Peyer's patch (tissue), 4 donors: ENCODE results near the gene HP.

ENCODE experiments used
- POLR2A ChIP-seq, 2 donors: fragments of 450-650 bp; IDR thresholded peaks; one replicate each; pipeline ENCODE4 v1.5.1; 2017; ENCODE audit warnings: antibody characterized with exemption in 2 of 2, mild to moderate bottlenecking in 2 of 2, moderate library complexity in 2 of 2
- TF ChIP-seq, protein P1 (sequence below), 6 experiments: fragments of 450-650 bp in 4 of 6; fragments of 200-600 bp in 2 of 6; sonication (generic) in 1 of 6; IDR thresholded peaks; one replicate each; pipeline ENCODE4 v1.5.1; 2017 to 2019; ENCODE audit warnings: antibody characterized with exemption in 6 of 6, mild to moderate bottlenecking in 3 of 6, moderate library complexity in 1 of 6

DNA sequence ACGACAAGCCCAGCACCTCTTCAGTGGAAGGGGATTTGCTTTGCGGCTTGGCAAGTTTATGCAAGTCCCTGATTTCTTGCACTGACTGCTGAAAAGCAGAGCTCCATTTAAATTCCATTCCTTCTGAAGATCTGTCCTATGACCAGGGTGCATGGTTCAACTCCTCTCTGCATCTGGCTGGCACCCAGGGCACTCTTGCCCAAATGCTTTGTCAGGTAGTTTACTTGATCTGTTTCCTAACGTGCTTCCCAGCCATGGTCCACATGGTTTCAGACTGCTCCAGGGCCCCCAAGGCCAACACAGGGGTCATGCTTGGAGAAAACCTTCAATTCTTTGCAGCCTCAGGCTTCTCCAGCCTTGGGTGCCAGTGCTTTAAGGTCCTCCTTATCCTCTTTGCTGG, 11.2 kb upstream of the HP start:
- no peak for TF ChIP-seq POLR2A (IDR thresholded peaks at IDR 0.05)
- TF ChIP-seq, protein P1, sequence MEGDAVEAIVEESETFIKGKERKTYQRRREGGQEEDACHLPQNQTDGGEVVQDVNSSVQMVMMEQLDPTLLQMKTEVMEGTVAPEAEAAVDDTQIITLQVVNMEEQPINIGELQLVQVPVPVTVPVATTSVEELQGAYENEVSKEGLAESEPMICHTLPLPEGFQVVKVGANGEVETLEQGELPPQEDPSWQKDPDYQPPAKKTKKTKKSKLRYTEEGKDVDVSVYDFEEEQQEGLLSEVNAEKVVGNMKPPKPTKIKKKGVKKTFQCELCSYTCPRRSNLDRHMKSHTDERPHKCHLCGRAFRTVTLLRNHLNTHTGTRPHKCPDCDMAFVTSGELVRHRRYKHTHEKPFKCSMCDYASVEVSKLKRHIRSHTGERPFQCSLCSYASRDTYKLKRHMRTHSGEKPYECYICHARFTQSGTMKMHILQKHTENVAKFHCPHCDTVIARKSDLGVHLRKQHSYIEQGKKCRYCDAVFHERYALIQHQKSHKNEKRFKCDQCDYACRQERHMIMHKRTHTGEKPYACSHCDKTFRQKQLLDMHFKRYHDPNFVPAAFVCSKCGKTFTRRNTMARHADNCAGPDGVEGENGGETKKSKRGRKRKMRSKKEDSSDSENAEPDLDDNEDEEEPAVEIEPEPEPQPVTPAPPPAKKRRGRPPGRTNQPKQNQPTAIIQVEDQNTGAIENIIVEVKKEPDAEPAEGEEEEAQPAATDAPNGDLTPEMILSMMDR (IDR thresholded peaks at IDR 0.05) = no peak
